Vagina (tissue), 2 donors: Measurements from ENCODE around the gene BICDL2. TPM values are rescaled to one million over a fixed set of nuclear protein-coding genes. Genes with fewer than 3 reads are reported as not detected.

ENCODE experiments used
- DNase-seq, 2 donors: peaks; one replicate each; pipeline ENCODE4 v3.0.0-alpha.2; 2017; ENCODE audit errors: extremely low spot score in 2 of 2
- H3K27ac ChIP-seq: fragments of 200-600 bp; sonication (generic); one replicate; pipeline ENCODE4 v1.5.1; 2019
- H3K27me3 ChIP-seq: fragments of 200-600 bp; sonication (generic); one replicate; pipeline ENCODE4 v1.5.1; 2019
- H3K36me3 ChIP-seq, 2 donors: fragments of 200-600 bp; sonication (generic); one replicate each; pipeline ENCODE4 v1.5.1; 2017 to 2019
- H3K4me1 ChIP-seq: fragments of 200-600 bp; sonication (generic); one replicate; pipeline ENCODE4 v1.5.1; 2019
- H3K4me3 ChIP-seq, 2 donors: fragments of 200-600 bp; sonication (generic); 1 replicate in 1 of 2; 2 replicates in 1 of 2; pipeline ENCODE4 v1.5.1; 2016 to 2019
- H3K9me3 ChIP-seq: fragments of 200-600 bp; sonication (generic); one replicate; pipeline ENCODE4 v1.5.1; 2019
- CTCF ChIP-seq, 3 experiments: fragments of 450-650 bp in 2 of 3; fragments of 200-600 bp in 1 of 3; sonication (generic) in 1 of 3; IDR thresholded peaks; one replicate each; pipeline ENCODE4 v1.5.1; 2017 to 2019; ENCODE audit warnings: antibody characterized with exemption in 3 of 3, mild to moderate bottlenecking in 2 of 3, moderate library complexity in 2 of 3
- POLR2A ChIP-seq, 2 donors: fragments of 450-650 bp; IDR thresholded peaks; one replicate each; pipeline ENCODE4 v1.6.1; 2017; ENCODE audit warnings: antibody characterized with exemption in 2 of 2, mild to moderate bottlenecking in 2 of 2, moderate library complexity in 2 of 2
- POLR2AphosphoS5 ChIP-seq, 2 donors: sonication (generic); formaldehyde crosslinking; IDR thresholded peaks; one replicate each; pipeline ENCODE4 v1.9.0; 2017; ENCODE audit warnings: antibody characterized with exemption in 2 of 2, mild to moderate bottlenecking in 2 of 2, low read depth in 1 of 2; ENCODE audit not compliant: insufficient read depth in 1 of 2
- intact Hi-C: fragments of 100-400 bp; cut with DNase I; formaldehyde crosslinking; loops from one replicate; pipeline ENCODE4 v1.15.1; 2023
- total RNA-seq: library from RNA; depleted of rRNA; stranded (reverse); fragments of >200 nt; gene quantifications from one replicate; pipeline ENCODE4 v1.2.3, GENCODE V29; 2016

Gene BICDL2
- total RNA-seq, 1 donor from 2014 or later, result 52.5 TPM

- Histone ChIP-seq H3K4me3 (no peak overlapping the region), H3K4me1 (peaks cover 24% of the 10 kb centered on the region), H3K36me3 (no peaks in the 10 kb centered on the region), H3K27ac (no peak overlapping the region), H3K27me3 (peaks cover 28% of the 10 kb centered on the region), H3K9me3 (no peaks in the 10 kb centered on the region)
- TF ChIP-seq POLR2AphosphoS5 (IDR thresholded peaks at IDR 0.05; ENCODE audit: insufficient read depth in 1 of 2, low read depth in 1 of 2) (no peak), CTCF (IDR thresholded peaks at IDR 0.05) (no peak), POLR2A (IDR thresholded peaks at IDR 0.05) (no peak)
- no peak for DNase-seq
- intact Hi-C loops, result no loop called here
Observed at GRCh38 chr16:3049921-3050481, 13.3 kb upstream of the BICDL2 start.

GRCh38 chr16:3047387-3047720, 10.6 kb upstream of the BICDL2 start:
- Histone ChIP-seq H3K27me3 (peaks cover 33% of the 10 kb centered on the region), H3K4me3 (no peak overlapping the region), H3K36me3 (no peaks in the 10 kb centered on the region), H3K9me3 (no peaks in the 10 kb centered on the region), H3K4me1 (peaks cover 26% of the 10 kb centered on the region), H3K27ac (no peak overlapping the region)
- DNase-seq, result no peak
- no peak for TF ChIP-seq POLR2A (IDR thresholded peaks at IDR 0.05)
- no peak for TF ChIP-seq CTCF (IDR thresholded peaks at IDR 0.05)
- no peak for TF ChIP-seq POLR2AphosphoS5 (IDR thresholded peaks at IDR 0.05; ENCODE audit: insufficient read depth in 1 of 2, low read depth in 1 of 2)
- intact Hi-C loops, result no loop called here

- no peak for DNase-seq
Observed at GRCh38 chr16:3046641-3047386, 10.1 kb upstream of the BICDL2 start.

GRCh38 chr16:3045758-3046640, 9.3 kb upstream of the BICDL2 start, which contains the start of gene MMP25:
MMP25 (plus strand) TSS chr16:3046561; CDS start chr16:3046918, 357 bp downstream.
- H3K36me3 ChIP-seq, result no peaks in the 10 kb centered on the region
- H3K4me1 ChIP-seq, result peaks cover 26% of the 10 kb centered on the region
- peak within 1 kb of the TSS; percentile 46 to 51 for H3K4me3 ChIP-seq
- peaks cover 33% of the 10 kb centered on the region for H3K27me3 ChIP-seq
- no peak for DNase-seq
- intact Hi-C loops, result no loop called here
- TF ChIP-seq CTCF (IDR thresholded peaks at IDR 0.05) (no peak), POLR2A (IDR thresholded peaks at IDR 0.05) (no peak), POLR2AphosphoS5 (IDR thresholded peaks at IDR 0.05; ENCODE audit: insufficient read depth in 1 of 2, low read depth in 1 of 2) (no peak)
- H3K9me3 ChIP-seq, result no peaks in the 10 kb centered on the region
- no peak within 1 kb of the TSS for H3K27ac ChIP-seq

More at GRCh38 chr16:3046641-3047386, 10.1 kb upstream of the BICDL2 start:
- Histone ChIP-seq H3K36me3 (no peaks in the 10 kb centered on the region), H3K27ac (no peak overlapping the region), H3K27me3 (peaks cover 33% of the 10 kb centered on the region), H3K4me1 (peaks cover 26% of the 10 kb centered on the region), H3K9me3 (no peaks in the 10 kb centered on the region), H3K4me3 (peak overlapping the region; percentile 46 to 51)
- TF ChIP-seq POLR2AphosphoS5 (IDR thresholded peaks at IDR 0.05; ENCODE audit: insufficient read depth in 1 of 2, low read depth in 1 of 2) (no peak), CTCF (IDR thresholded peaks at IDR 0.05) (no peak), POLR2A (IDR thresholded peaks at IDR 0.05) (no peak)
- intact Hi-C loops, result no loop called here
